ENCODE results near the gene PACRG. TPM values are rescaled to one million over a fixed set of nuclear protein-coding genes. Genes with fewer than 3 reads are reported as not detected.

PACRG gene
- total RNA-seq, 4 donors from 2014 or later: 0.29 to 1.6 (median 0.61) TPM

DNA sequence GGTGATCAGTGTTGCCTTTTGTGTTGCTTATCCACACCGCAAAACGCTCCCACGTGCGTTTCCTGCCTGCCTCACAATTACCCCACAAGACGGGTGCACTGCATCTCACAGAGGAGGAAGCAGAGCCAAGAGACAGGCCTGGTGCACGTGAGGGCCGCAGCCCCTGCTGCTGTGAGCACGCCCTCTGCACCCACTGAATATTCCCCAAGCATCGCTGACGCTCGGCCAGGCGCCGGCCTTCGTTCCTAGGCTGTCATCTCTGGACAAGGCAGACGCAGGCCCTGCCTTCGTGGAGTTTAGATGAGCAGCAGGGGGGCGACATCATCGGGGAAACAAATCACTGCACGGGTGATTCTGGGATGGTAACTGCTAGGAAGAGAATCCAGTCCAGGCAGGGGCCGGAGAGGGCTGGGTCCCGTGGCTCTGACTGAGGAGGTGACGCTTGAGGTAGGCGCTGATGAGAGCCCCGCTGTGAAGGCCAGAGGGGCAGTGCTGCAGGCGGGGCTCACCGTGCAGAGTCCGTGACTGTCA lies 524.4 kb downstream of the PACRG start:
- no peak overlapping the region for H3K27ac ChIP-seq

GRCh38 chr6:163253556-163254213 lies 525.9 kb downstream of the PACRG start:
- ATAC-seq: peak in 1 of 2 donors; percentile 51
- peak overlapping the region in 3 of 4 donors; percentile 10 to 60 (median 29) for H3K27ac ChIP-seq
- intact Hi-C loops (cut with DNase I; ENCODE audit: low total_unique reads): no loop called here

More for the DNA sequence above, 524.4 kb downstream of the PACRG start:
- H3K27me3 ChIP-seq: no peaks in the 10 kb centered on the region
- peaks cover 5 to 8% of the 10 kb centered on the region in 2 donors for H3K4me1 ChIP-seq
- no peaks in the 10 kb centered on the region for H3K9me3 ChIP-seq
- DNase-seq (no peak), ATAC-seq (no peak)
- no peak for TF ChIP-seq POLR2A (IDR thresholded peaks at IDR 0.05)
- no peak for TF ChIP-seq CTCF (IDR thresholded peaks at IDR 0.05 in 4 of 5, conservative IDR thresholded peaks at IDR 0.05 in 1 of 5)
- intact Hi-C loops (cut with DNase I; ENCODE audit: low total_unique reads) (no loop called here), in situ Hi-C loops (cut with MboI; ENCODE audit: low sequenced_read_pairs in 4 of 4) (no loop called here)
- no peak overlapping the region for H3K4me3 ChIP-seq
- H3K36me3 ChIP-seq: no peaks in the 10 kb centered on the region

DNA sequence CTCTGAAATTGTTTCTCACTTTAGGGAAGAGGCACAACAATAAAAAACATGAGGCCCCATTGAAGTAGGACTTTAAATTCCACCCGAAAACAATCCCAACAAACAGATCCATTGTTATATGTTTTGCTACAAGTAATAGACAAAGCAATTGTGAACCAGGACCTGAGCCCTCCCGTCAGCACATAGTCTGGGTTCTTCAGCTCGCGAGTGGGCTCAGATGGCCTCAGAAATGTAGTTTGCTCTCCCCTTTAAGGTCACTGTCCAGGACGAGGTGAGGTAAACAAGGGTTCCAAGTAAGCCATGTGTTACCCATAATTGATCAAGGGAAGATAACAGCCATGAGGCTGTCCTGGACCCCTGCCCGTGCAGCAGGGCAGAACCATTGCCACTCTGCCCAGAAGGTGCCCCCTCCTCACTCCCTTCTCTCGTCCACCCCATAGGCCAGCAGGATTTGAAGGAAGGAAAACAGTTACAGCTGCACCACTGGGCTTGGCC lies 526.6 kb downstream of the PACRG start:
- no peak for TF ChIP-seq POLR2A (IDR thresholded peaks at IDR 0.05)
- TF ChIP-seq CTCF (IDR thresholded peaks at IDR 0.05 in 4 of 5, conservative IDR thresholded peaks at IDR 0.05 in 1 of 5): no peak
- Histone ChIP-seq H3K36me3 (no peaks in the 10 kb centered on the region), H3K9me3 (no peaks in the 10 kb centered on the region), H3K4me1 (peaks cover 5 to 8% of the 10 kb centered on the region in 2 donors), H3K27me3 (no peaks in the 10 kb centered on the region), H3K27ac (peak overlapping the region in 1 of 4 donors; percentile 60), H3K4me3 (no peak overlapping the region)
- intact Hi-C loops (cut with DNase I; ENCODE audit: low total_unique reads): no loop called here
- in situ Hi-C loops (cut with MboI; ENCODE audit: low sequenced_read_pairs in 4 of 4): no loop called here
- ATAC-seq: no peak
- DNase-seq: no peak

More at GRCh38 chr6:163253556-163254213, 525.9 kb downstream of the PACRG start:
- no peak for TF ChIP-seq POLR2A (IDR thresholded peaks at IDR 0.05)
- peak in 1 of 5 experiments; percentile 11 for TF ChIP-seq CTCF (IDR thresholded peaks at IDR 0.05 in 4 of 5, conservative IDR thresholded peaks at IDR 0.05 in 1 of 5)
- Histone ChIP-seq H3K9me3 (no peaks in the 10 kb centered on the region), H3K4me1 (peaks cover 5 to 8% of the 10 kb centered on the region in 2 donors), H3K4me3 (no peak overlapping the region), H3K36me3 (no peaks in the 10 kb centered on the region), H3K27me3 (no peaks in the 10 kb centered on the region)
- in situ Hi-C loops (cut with MboI; ENCODE audit: low sequenced_read_pairs in 4 of 4): no loop called here
- DNase-seq: no peak

GRCh38 chr6:163255265-163255664 lies 527.5 kb downstream of the PACRG start:
- DNase-seq: no peak
- Histone ChIP-seq H3K27me3 (no peaks in the 10 kb centered on the region), H3K9me3 (no peaks in the 10 kb centered on the region), H3K27ac (no peak overlapping the region), H3K36me3 (no peaks in the 10 kb centered on the region), H3K4me1 (peaks cover 6 to 12% of the 10 kb centered on the region in 2 donors), H3K4me3 (no peak overlapping the region)
- no peak for TF ChIP-seq CTCF (IDR thresholded peaks at IDR 0.05 in 4 of 5, conservative IDR thresholded peaks at IDR 0.05 in 1 of 5)
- no peak for TF ChIP-seq POLR2A (IDR thresholded peaks at IDR 0.05)
- in situ Hi-C loops (cut with MboI; ENCODE audit: low sequenced_read_pairs in 4 of 4) (no loop called here), intact Hi-C loops (cut with DNase I; ENCODE audit: low total_unique reads) (no loop called here)
- no peak for ATAC-seq

Data from gastrocnemius medialis (tissue), 4 donors.